ENCODE data around the gene ZNF763.
A peak's percentile ranks its signal among the peaks of the same experiment; 100 is the strongest.
"Not testable (repeated sequence)": the region's sequence is repeated elsewhere in the genome, so short reads cannot be mapped to it uniquely, and the experiment has no call there.

ZNF763 gene

DNA sequence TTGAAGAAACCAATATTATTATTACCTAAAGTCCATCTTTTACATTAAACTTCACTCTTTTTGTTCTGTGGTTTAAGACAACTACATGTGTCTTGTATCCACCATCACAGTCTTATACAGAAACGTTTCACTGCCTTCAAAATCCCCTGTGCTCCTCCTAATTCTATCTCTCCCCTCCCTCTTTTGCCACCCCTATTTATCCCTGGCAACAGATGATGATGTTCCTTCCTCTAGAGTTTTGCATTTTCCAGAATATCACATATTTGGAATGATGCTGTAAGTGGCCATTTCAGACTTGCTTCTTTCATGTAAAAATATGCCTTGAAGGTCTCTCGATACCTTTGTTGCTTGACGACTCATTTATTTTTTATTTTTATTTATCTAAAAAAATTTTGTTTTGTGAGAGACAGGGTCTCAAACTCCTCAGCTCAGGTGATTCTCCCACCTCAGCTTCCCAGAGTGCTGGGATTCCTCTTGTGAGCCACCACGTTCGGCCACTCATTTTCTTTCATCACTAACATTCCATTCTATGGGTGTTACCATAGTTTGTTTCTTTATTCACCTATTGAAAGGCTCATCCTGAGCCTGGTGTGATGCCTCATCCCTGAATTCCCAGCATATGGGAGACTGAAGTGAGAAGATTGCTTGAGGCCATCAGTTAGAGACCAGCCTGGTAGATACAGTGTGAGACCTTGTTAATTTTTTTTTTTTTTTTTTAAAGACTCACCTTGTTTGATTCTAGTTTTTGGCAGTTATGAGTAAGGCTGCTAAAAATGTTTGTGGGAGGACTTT is 8.4 kb downstream of the ZNF763 start:
- no peak for DNase-seq

DNA sequence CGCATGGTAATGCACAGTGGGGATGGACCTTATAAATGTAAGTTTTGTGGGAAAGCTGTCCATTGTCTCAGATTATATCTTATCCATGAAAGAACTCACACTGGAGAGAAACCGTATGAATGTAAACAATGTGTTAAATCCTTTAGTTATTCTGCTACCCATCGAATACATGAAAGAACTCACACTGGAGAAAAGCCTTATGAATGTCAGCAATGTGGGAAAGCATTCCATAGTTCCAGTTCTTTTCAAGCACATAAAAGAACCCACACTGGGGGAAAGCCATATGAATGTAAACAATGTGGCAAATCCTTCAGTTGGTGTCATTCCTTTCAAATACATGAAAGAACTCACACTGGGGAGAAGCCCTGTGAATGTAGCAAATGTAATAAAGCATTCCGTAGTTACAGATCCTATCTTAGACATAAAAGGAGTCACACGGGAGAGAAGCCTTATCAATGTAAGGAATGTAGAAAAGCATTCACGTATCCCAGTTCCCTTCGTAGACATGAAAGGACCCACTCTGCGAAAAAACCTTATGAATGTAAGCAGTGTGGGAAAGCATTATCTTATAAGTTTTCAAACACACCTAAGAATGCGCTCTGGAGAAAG is 13.8 kb downstream of the ZNF763 start:
- DNase-seq = no peak

DNA sequence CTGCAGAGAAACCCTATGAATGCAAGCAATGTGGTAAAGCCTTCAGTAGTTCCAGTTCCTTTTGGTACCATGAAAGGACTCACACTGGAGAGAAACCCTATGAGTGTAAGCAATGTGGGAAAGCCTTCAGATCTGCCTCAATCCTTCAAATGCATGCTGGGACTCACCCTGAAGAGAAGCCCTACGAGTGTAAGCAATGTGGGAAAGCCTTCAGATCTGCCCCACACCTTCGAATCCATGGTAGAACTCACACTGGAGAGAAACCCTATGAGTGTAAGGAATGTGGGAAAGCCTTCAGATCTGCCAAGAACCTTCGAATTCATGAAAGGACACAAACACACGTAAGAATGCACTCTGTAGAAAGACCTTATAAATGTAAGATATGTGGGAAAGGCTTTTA is 14.7 kb downstream of the ZNF763 start:
- DNase-seq = no peak

DNA sequence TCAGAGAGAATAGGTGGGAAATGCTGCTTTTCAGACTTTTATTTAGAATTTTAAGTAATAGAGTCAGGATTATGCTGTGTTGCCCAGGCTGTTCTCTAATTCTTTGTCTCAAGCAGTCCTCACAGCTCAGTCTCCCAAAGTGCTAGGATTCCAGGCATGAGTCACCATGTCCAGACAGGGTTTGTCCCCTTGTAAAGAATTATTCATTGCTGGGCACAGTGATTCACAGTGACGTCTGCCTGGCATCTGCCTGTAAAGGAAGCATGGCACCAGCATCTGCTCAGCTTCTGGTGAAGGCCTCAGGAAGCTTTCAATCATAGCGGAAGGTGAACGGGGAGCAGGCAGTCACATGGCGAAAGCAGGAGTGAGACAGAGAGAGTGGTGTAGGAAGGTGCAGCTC is 17.7 kb downstream of the ZNF763 start:
- no peak for DNase-seq

DNA sequence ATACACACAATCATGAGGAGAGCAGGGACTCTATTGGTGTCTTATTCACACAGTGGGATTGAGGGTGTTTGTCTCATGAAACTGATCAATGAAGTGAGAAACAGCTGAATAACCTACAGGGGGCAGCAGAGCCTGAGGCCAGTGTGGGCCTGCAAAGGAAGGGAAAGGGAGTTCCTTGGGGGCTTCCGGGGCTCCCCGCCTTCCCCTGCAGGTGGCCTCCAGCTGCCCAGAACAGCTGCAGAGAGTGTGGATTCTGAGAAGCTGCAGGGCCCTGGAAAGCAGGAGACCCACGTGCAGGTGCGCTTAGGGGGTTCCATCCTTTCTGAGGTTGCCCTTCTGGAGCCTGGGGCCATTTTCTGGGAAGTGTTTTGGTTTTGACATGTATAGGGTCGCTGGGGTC is 20.1 kb downstream of the ZNF763 start:
- DNase-seq = peak; percentile 35

DNA sequence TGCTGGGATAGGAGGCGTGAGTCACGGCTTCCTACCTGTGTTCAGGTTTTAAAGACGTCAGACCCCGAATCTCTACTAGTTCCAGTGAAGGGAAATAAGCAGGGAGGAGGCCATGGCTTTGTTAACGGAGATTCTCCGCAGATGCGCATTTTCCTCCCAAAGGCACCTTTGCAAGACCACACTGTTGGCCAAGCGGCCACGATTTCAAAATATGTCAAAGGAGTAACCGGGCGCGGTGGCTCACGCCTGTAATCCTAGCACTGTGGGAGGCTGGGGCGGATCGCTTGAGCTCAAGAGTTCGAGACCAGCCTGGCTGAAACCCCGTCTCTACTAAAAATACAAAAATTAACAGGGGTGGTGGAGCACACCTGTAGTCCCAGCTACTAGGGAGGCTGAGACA is 21.9 kb downstream of the ZNF763 start:
- no peak for DNase-seq

DNA sequence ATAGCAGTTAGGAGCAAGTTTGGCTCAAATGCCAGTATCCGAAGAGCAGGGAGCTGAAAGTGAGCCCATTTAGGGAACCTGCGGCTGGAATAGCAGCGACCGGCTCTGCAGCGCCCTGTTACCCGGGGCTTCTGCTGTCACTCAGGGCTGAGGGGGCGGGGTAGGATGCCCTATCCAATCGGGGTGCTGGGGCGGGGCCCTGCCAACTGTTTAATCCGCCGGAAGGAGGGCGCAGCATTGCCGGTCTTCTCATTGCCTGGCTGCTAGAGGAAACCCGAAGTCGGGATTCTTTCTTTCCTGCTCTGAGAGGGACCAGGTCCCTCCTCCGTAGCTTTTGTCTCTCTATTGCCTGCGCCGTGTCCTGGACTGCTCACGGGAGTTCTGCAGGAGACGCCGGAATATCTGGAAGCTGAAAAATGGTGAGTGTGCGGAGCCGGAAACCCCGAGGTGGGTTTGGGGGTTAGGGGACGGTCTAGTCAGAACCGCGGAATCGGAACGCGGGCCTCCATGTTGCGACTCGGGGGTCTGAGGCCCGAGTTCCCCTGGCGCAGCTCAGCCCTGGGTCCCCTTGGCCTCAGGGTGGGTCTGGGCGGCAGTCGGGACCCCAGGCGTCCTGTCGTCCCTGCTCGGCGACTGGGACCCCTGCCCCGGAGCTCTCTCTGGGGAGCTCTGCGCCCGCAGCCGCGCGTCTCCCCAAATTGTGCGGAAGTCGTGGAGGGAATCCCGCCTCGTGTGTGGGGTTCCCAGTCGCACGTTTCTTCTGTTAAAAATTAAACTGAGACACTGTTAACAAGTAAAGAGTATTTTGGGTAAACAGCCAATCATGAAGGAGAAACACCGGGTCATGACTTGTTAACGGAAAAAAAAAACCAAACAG is 22.8 kb downstream of the ZNF763 start:
- DNase-seq = peak; percentile 99

DNA sequence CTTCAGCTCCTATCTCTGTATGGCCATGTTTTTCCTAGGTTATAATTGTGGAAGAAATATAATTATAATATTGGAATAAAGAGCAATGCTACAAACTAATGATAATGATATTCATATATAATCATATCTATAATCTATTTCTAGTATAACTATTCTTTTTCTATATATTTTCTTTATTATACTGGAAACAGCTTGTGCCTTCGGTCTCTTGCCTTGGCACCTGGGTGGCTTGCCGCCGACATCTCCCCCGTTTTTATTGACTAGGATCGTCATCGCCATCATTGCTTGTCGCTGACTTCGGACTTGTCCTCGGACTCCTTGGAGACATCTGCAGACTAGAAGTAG is 24.2 kb downstream of the ZNF763 start:
- DNase-seq = no peak

DNA sequence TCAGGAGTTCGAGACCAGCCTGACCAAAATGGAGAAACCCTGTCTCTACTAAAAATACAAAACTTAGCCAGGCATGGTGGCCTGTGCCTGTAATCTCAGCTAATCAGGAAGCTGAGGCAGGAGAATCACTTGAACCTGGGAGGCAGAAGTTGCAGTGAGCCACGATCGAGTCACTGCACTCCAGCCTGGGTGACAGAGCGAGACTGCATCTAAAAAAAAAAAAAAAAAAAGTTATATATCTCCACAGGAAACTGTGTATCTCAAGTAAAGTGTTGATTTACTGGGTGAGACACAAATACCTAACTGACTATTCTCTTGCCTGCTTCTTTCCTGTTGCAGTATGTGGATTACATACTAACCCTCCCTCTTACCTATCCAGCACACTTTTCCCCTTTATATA is 27.1 kb downstream of the ZNF763 start:
- DNase-seq = not testable (repeated sequence)

DNA sequence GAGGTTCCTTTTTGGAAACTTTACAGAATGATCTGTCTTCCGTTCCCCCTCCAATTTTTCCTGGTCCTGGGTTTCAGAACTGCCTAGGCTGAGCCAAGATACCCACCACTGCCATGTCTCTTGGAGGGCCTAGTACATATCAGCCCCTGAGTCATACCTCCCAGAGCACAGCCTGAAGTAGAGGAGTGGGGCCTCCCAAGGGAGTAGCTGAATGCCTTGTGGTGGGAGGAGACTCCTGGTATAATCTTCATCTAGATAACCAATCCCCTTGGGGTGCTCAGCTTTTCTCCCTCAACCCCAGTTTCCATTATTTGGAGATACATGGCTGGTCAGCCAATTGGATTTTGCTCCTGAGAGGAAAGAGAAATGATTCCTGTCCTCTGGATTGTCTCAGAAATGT is 30.3 kb downstream of the ZNF763 start:
- no peak for DNase-seq

DNA sequence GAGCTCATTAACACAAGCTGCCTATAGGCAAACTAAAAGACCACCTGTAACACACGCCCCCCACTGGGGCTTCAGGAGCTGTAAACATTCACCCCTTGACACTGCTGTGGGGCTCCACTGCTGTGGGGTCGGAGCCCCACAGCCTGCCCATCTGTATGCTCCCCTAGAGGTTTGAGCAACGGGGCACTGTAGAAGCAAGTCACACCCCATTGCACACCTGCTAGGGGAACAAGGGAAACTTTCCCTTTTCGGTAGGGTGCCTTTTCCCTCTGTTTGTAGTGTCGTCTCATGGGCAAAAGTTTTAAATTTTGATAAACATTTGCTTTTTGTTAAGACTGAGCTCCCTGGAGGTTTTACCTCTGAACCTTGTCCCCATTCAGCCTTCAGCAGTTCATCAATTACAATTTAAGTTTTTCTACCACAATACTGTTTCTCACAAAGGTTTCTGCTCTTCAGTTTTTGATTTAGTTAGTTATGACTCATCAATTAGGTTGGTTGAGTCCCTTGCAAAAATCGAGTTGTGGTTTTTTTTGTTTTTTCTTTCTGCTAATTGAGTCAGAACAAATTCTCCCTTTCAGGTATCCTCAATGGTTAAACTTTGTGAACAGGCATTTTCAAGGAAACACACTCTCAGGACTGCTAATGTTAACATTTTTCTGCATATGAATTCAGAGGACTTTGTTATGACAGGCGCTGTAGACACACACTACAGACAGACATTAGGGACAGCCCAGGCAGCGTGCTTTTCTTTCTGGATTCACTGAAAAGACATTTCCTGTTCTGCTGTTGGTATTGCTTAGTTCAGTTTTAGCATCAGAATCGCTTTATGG is 35.5 kb downstream of the ZNF763 start:
- DNase-seq = no peak

DNA sequence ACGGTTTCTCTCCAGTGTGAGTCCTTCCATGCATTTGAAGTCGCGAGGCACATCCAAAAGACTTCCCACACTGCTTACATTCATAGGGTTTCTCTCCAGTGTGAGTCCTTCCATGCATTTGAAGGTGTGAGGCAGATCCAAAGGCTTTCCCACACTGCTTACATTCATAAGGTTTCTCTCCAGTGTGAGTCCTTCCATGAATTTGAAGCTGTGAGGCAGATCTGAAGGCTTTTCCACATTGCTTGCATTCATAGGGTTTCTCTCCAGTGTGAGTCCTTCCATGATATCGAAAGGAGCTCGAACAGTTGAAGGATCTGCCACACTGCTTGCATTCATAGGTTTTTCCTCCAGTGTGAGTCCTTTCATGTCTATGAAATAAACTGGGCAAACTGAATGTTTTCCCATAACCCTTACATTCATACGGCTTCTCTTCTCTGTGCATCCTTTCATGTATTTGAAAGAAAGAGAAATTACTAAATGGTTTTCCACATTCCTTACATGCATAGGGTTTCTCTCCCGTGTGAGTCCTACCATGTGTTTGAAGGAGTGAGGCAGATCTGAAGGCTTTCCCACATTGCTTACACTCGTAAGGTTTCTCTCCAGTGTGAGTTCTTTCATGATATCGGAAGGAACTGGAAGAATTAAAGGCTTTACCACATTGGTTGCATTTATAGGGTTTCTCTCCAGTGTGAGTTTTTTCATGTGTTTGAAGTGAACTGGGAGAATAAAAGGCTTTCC is 50.3 kb downstream of the ZNF763 start:
- DNase-seq = no peak

DNA sequence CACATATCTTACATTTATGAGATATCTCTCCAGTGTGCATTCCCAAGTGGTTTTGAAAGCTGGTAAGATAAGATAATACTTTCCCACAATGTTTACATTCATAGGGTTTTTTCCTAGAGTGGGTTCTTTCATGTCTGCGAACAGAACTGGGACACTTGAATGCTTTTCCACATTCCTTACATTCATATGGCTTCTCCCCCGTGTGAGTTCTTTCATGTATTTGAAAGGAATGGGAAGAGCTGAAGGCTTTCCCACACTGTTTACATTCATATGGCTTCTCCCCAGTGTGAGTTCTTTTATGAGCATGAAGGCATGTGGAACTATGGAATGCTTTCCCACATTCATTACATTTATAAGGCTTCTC is 50.9 kb downstream of the ZNF763 start:
- DNase-seq = no peak

Measured in hematopoietic multipotent progenitor cell treated with erythropoietin and hydrocortisone succinate and interleukin-3 and kit ligand, for 4 days (in vitro differentiated cells).